K562 (cell line): ENCODE results near the gene FBXO11. TPM values are rescaled to one million over a fixed set of nuclear protein-coding genes. Genes with fewer than 3 reads are reported as not detected.
A peak's percentile ranks its signal among the peaks of the same experiment; 100 is the strongest.

Experiments
- ARID1B ChIP-seq: fragments of 450-650 bp; IDR thresholded peaks from 2 replicates; pipeline ENCODE4 v1.6.1; 2016; ENCODE audit warnings: antibody characterized with exemption, mild to moderate bottlenecking, inconsistent platforms
- C11orf30 ChIP-seq: fragments of 450-650 bp; IDR thresholded peaks from 2 replicates; pipeline ENCODE4 v1.6.1; 2016; ENCODE audit warnings: low read depth, mild to moderate bottlenecking
- CBFA2T2 ChIP-seq: fragments of 450-650 bp; conservative IDR thresholded peaks from 2 replicates; pipeline ENCODE4 v1.6.1; 2017; ENCODE audit warnings: mild to moderate bottlenecking
- CREM ChIP-seq: IDR thresholded peaks from 2 replicates; pipeline ENCODE4 v1.6.1; 2014; ENCODE audit warnings: antibody characterized with exemption, low read depth
- CXXC5 ChIP-seq: fragments of 250-450 bp; sonication (Bioruptor Pico); IDR thresholded peaks from 2 replicates; pipeline ENCODE4 v1.8.0; 2022; ENCODE audit warnings: inconsistent platforms, mild to moderate bottlenecking, moderate library complexity
- DPF2 ChIP-seq: fragments of 450-650 bp; IDR thresholded peaks from 2 replicates; pipeline ENCODE4 v1.6.1; 2016
- EHMT2 ChIP-seq: fragments of 450-650 bp; IDR thresholded peaks from 2 replicates; pipeline ENCODE4 v1.6.1; 2018; ENCODE audit warnings: antibody characterized with exemption
- HCFC1 ChIP-seq: IDR thresholded peaks from 2 replicates; pipeline ENCODE4 v1.6.1; 2012; ENCODE audit warnings: low read depth, low read length, improper control_type of control experiment
- HNRNPK ChIP-seq: fragments of 200-400 bp; formaldehyde crosslinking; IDR thresholded peaks from one replicate; pipeline ENCODE4 v1.6.1; 2018; ENCODE audit warnings: mild to moderate bottlenecking, low read depth, low read length; ENCODE audit not compliant: poor library complexity, severe bottlenecking
- MAFG ChIP-seq: fragments of 450-650 bp; conservative IDR thresholded peaks from 2 replicates; pipeline ENCODE4 v1.6.1; 2016; ENCODE audit warnings: missing genetic modification characterization, missing compliant biosample characterization
- MEIS2 ChIP-seq: fragments of 450-650 bp; IDR thresholded peaks from 2 replicates; pipeline ENCODE4 v1.6.1; 2014; ENCODE audit warnings: mild to moderate bottlenecking; ENCODE audit not compliant: partially characterized antibody
- MTF1 ChIP-seq: fragments of 250-450 bp; sonication (Bioruptor Pico); IDR thresholded peaks from 2 replicates; pipeline ENCODE4 v1.9.0; 2021; ENCODE audit warnings: moderate library complexity, mild to moderate bottlenecking, inconsistent platforms, borderline replicate concordance
- NCOR1 ChIP-seq: fragments of 450-650 bp; IDR thresholded peaks from 2 replicates; pipeline ENCODE4 v1.6.1; 2016; ENCODE audit warnings: mild to moderate bottlenecking, moderate library complexity
- PTBP1 ChIP-seq: fragments of 200-400 bp; formaldehyde crosslinking; IDR thresholded peaks from 2 replicates; pipeline ENCODE4 v1.6.1; 2017; ENCODE audit warnings: low read depth, low read length
- RHOXF2B ChIP-seq: fragments of 250-450 bp; sonication (Bioruptor Pico); conservative IDR thresholded peaks from 2 replicates; pipeline ENCODE4 v1.5.1; 2021
- SRSF3 ChIP-seq: fragments of 200-400 bp; formaldehyde crosslinking; IDR thresholded peaks from 2 replicates; pipeline ENCODE4 v1.6.1; 2016; ENCODE audit warnings: mild to moderate bottlenecking, low read length, moderate library complexity; ENCODE audit not compliant: insufficient read depth
- TGIF2 ChIP-seq: sonication (generic); formaldehyde crosslinking; IDR thresholded peaks from 2 replicates; pipeline ENCODE4 v1.8.1; 2022; ENCODE audit warnings: mild to moderate bottlenecking, missing genetic modification reagents, moderate library complexity
- YY1 ChIP-seq, 3 experiments: IDR thresholded peaks; 2 replicates each; pipeline ENCODE4 v1.6.1; 2011; ENCODE audit warnings: low read length in 2 of 3, mild to moderate bottlenecking in 2 of 3, moderate library complexity in 2 of 3, borderline replicate concordance in 1 of 3, control low read depth in 1 of 3, low read depth in 1 of 3; ENCODE audit not compliant: insufficient read depth in 3 of 3, insufficient replicate concordance in 2 of 3, control insufficient read depth in 1 of 3, insufficient read length in 1 of 3; ENCODE audit errors: extremely low read depth in 1 of 3
- ZNF12 ChIP-seq: sonication (generic); formaldehyde crosslinking; IDR thresholded peaks from 2 replicates; pipeline ENCODE4 v1.4.0; 2020; ENCODE audit warnings: mild to moderate bottlenecking, missing genetic modification reagents
- ZNF146 ChIP-seq: IDR thresholded peaks from one replicate; pipeline ENCODE4 v1.6.1; 2018; ENCODE audit warnings: missing compliant biosample characterization; ENCODE audit not compliant: unreplicated experiment
- ZNF431 ChIP-seq: sonication (generic); formaldehyde crosslinking; IDR thresholded peaks from 2 replicates; pipeline ENCODE4 v1.8.0; 2022; ENCODE audit warnings: mild to moderate bottlenecking, missing genetic modification reagents
- ZNF586 ChIP-seq: fragments of 450-650 bp; formaldehyde crosslinking; conservative IDR thresholded peaks from 2 replicates; pipeline ENCODE4 v1.4.0; 2020; ENCODE audit warnings: mild to moderate bottlenecking, moderate library complexity
- polyA plus RNA-seq, 8 experiments: library from polyadenylated mRNA; depleted of rRNA in 4 of 8; stranded (reverse) in 5 of 8; unstranded in 3 of 8; fragments of >200 nt; fragmentation: Nextera tagmentation in 2 of 8; fragmentation: Illumina TruSeq in 1 of 8; extraction: Ambion mirVana in 2 of 8; extraction: Trizol in 1 of 8; gene quantifications; 2 replicates each; pipeline versions ENCODE4 v1.2.1 to v1.2.3, GENCODE V29; 2011 to 2014; ENCODE audit warnings: inconsistent platforms in 1 of 8, missing spikeins in 1 of 8
- total RNA-seq, 7 experiments: library from RNA; depleted of rRNA in 6 of 7; stranded (reverse); fragments of >200 nt in 6 of 7; fragmentation: Illumina TruSeq in 2 of 7; extraction: Trizol in 2 of 7; gene quantifications; 2 replicates each; pipeline versions ENCODE4 v1.2.1 to v1.2.3, GENCODE V29; 2011 to 2021; ENCODE audit warnings: low replicate concordance in 1 of 7
- TF ChIP-seq, protein P1 (sequence below), 2 experiments: IDR thresholded peaks in 1 of 2; conservative IDR thresholded peaks in 1 of 2; 2 replicates each; pipeline ENCODE4 v1.6.1; 2016; ENCODE audit warnings: low read depth in 2 of 2, mild to moderate bottlenecking in 1 of 2, missing compliant biosample characterization in 1 of 2, missing genetic modification characterization in 1 of 2, moderate library complexity in 1 of 2
- TF ChIP-seq, protein P2 (sequence below), 2 experiments: fragments of 250-450 bp in 1 of 2; fragments of 450-650 bp in 1 of 2; sonication (Bioruptor Pico) in 1 of 2; IDR thresholded peaks; 2 replicates each; pipeline versions ENCODE4 v1.6.1 to v1.8.0; 2016 to 2021; ENCODE audit warnings: mild to moderate bottlenecking in 2 of 2, moderate library complexity in 2 of 2, missing compliant biosample characterization in 1 of 2, missing genetic modification characterization in 1 of 2
- TF ChIP-seq, protein P3 (sequence below): fragments of 450-650 bp; IDR thresholded peaks from 2 replicates; pipeline ENCODE4 v1.6.1; 2016

Gene FBXO11
- total and polyA plus RNA-seq, 9 of the 15 experiments (the other 6 are each of a cell fraction or from before 2014, with no cell fraction given) = 8.8 to 44.5 (median 24.1) TPM

DNA sequence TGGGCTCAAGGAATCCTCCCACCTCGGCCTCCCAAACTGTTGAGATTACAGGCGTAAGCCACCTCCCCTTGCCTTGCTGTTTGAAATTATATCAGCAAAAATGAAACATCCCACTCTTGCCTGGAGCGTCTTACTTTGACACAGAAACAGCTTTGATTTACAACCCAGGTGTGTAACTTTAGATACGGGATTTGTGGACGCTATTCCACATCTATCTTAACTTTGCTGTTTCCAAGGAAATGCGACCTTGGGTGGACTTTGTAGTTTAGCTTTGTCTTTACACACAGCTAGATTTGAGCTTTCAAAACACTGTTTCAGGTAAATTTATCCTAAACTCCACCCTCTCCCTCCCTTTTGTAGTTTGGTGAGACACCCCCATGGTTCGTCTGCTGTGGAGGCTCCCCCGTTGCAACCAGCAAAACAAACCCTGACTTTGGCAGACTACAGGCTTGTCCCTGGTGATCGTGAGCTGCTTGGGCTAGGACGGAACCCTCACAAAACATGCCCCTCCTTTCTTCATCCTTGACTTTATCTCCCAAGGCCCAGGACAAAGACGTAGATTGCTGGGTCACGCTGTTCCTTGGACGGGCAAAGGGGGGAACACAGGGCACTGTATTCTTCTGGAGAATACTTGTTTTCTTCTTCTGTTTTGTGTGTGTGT, 128.9 kb downstream of the FBXO11 start (continued):
- TF ChIP-seq MAFG (tag) (peak; percentile 36; the same call in 1 of the 2 replicates), CREM (peak; percentile 28; the same call in 1 of the 2 replicates), TGIF2 (CRISPR knock-in tag) (no peak), MEIS2 (peak; percentile 78), CBFA2T2 (no peak), HCFC1 (no peak), SRSF3 (no peak), RHOXF2B (no peak), MTF1 (CRISPR knock-in tag) (no peak), EHMT2 (peak; percentile 52; the same call in 1 of the 2 replicates), ZNF431 (CRISPR knock-in tag) (no peak), NCOR1 (no peak), C11orf30 (peak; percentile 47), YY1 (IDR thresholded peaks at IDR 0.05; ENCODE audit: borderline replicate concordance in 1 of 3, control insufficient read depth in 1 of 3, extremely low read depth in 1 of 3, insufficient read depth in 3 of 3, insufficient read length in 1 of 3, insufficient replicate concordance in 2 of 3, low read depth in 1 of 3, low read length in 2 of 3) (no peak), ZNF12 (CRISPR knock-in tag) (no peak), HNRNPK (no peak), CXXC5 (CRISPR knock-in tag) (0 out of 2 replicates have a peak, but pooled peaks have one; percentile 29), ZNF586 (CRISPR knock-in tag) (no peak), PTBP1 (no peak), ARID1B (peak; percentile 50), DPF2 (0 out of 2 replicates have a peak, but pooled peaks have one; percentile 39), ZNF146 (CRISPR knock-in tag) (no peak)
- TF ChIP-seq, protein P1, sequence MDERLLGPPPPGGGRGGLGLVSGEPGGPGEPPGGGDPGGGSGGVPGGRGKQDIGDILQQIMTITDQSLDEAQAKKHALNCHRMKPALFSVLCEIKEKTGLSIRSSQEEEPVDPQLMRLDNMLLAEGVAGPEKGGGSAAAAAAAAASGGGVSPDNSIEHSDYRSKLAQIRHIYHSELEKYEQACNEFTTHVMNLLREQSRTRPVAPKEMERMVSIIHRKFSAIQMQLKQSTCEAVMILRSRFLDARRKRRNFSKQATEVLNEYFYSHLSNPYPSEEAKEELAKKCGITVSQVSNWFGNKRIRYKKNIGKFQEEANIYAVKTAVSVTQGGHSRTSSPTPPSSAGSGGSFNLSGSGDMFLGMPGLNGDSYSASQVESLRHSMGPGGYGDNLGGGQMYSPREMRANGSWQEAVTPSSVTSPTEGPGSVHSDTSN (CRISPR knock-in tag; IDR thresholded peaks at IDR 0.05; ENCODE audit: low read depth) = no peak
- TF ChIP-seq, protein P1 (tag; conservative IDR thresholded peaks at IDR 0.05; ENCODE audit: low read depth) = 0 out of 2 replicates have a peak, but pooled peaks have one; percentile 31
- TF ChIP-seq, protein P2, sequence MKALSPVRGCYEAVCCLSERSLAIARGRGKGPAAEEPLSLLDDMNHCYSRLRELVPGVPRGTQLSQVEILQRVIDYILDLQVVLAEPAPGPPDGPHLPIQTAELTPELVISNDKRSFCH (CRISPR knock-in tag; IDR thresholded peaks at IDR 0.05) = no peak
- TF ChIP-seq, protein P2 (tag; IDR thresholded peaks at IDR 0.05) = no peak
- TF ChIP-seq, protein P3, sequence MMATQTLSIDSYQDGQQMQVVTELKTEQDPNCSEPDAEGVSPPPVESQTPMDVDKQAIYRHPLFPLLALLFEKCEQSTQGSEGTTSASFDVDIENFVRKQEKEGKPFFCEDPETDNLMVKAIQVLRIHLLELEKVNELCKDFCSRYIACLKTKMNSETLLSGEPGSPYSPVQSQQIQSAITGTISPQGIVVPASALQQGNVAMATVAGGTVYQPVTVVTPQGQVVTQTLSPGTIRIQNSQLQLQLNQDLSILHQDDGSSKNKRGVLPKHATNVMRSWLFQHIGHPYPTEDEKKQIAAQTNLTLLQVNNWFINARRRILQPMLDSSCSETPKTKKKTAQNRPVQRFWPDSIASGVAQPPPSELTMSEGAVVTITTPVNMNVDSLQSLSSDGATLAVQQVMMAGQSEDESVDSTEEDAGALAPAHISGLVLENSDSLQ = peak; percentile 78
